GM18507 (cell line): Measurements from ENCODE around the gene RBFOX2.

Experiments
- DNase-seq: peaks from one replicate; pipeline ENCODE4 v3.0.0; 2011; ENCODE audit warnings: low read depth; ENCODE audit not compliant: insufficient read length; ENCODE audit errors: extremely low spot score
- FAIRE-seq: peaks from 2 replicates; lab custom pipeline; 2011; peaks lifted over from hg19 to GRCh38; lab: Jason Lieb, UNC

RBFOX2 gene

GRCh38 chr22:35956850-35957249 is 71.8 kb downstream of the RBFOX2 start:
- no peak for FAIRE-seq
- DNase-seq: no peak

GRCh38 chr22:35955546-35955945 is 73.1 kb downstream of the RBFOX2 start:
- no peak for FAIRE-seq
- no peak for DNase-seq

GRCh38 chr22:35952576-35952975 is 76.0 kb downstream of the RBFOX2 start:
- no peak for FAIRE-seq
- no peak for DNase-seq

GRCh38 chr22:35950262-35950661 is 78.4 kb downstream of the RBFOX2 start:
- no peak for DNase-seq

GRCh38 chr22:35949243-35949642 is 79.4 kb downstream of the RBFOX2 start:
- FAIRE-seq (no peak), DNase-seq (no peak)

More at GRCh38 chr22:35950262-35950661, 78.4 kb downstream of the RBFOX2 start:
- FAIRE-seq: no peak

GRCh38 chr22:35947794-35948425 is 80.7 kb downstream of the RBFOX2 start:
- DNase-seq (no peak), FAIRE-seq (no peak)

GRCh38 chr22:35944458-35944857 is 84.2 kb downstream of the RBFOX2 start:
- no peak for FAIRE-seq
- no peak for DNase-seq

GRCh38 chr22:35940166-35940565 is 88.5 kb downstream of the RBFOX2 start:
- DNase-seq (no peak), FAIRE-seq (no peak)

- DNase-seq: no peak
- FAIRE-seq: no peak
These were observed 90.4 kb downstream of the RBFOX2 start for GRCh38 chr22:35938226-35938625.

GRCh38 chr22:35930933-35931332 is 97.7 kb downstream of the RBFOX2 start:
- DNase-seq (peak; percentile 2), FAIRE-seq (no peak)

GRCh38 chr22:35928285-35928798 is 100.3 kb downstream of the RBFOX2 start:
- DNase-seq (no peak), FAIRE-seq (no peak)

- no peak for FAIRE-seq
These were observed 105.6 kb downstream of the RBFOX2 start for GRCh38 chr22:35923026-35923425.

GRCh38 chr22:35921777-35922176 is 106.8 kb downstream of the RBFOX2 start:
- peak; percentile 62 for FAIRE-seq

More at GRCh38 chr22:35923026-35923425, 105.6 kb downstream of the RBFOX2 start:
- DNase-seq: no peak

GRCh38 chr22:35921044-35921443 is 107.6 kb downstream of the RBFOX2 start:
- DNase-seq: no peak
- FAIRE-seq: no peak

More at GRCh38 chr22:35921777-35922176, 106.8 kb downstream of the RBFOX2 start:
- no peak for DNase-seq

GRCh38 chr22:35919002-35919542 is 109.6 kb downstream of the RBFOX2 start:
- no peak for DNase-seq
- no peak for FAIRE-seq

GRCh38 chr22:35918456-35918855 is 110.2 kb downstream of the RBFOX2 start:
- no peak for FAIRE-seq
- DNase-seq: no peak

- FAIRE-seq: no peak
These were observed 111.0 kb downstream of the RBFOX2 start for GRCh38 chr22:35917651-35918050.

GRCh38 chr22:35915477-35916013 is 113.1 kb downstream of the RBFOX2 start:
- FAIRE-seq (no peak), DNase-seq (no peak)

More at GRCh38 chr22:35917651-35918050, 111.0 kb downstream of the RBFOX2 start:
- no peak for DNase-seq

GRCh38 chr22:35914665-35915476 is 113.8 kb downstream of the RBFOX2 start:
- DNase-seq (no peak), FAIRE-seq (no peak)

- no peak for FAIRE-seq
These were observed 114.3 kb downstream of the RBFOX2 start for GRCh38 chr22:35914357-35914664.

More at GRCh38 chr22:35914357-35914664, 114.3 kb downstream of the RBFOX2 start:
- no peak for DNase-seq
